Measurements from ENCODE around the gene NR1D1.

Gene NR1D1

DNA sequence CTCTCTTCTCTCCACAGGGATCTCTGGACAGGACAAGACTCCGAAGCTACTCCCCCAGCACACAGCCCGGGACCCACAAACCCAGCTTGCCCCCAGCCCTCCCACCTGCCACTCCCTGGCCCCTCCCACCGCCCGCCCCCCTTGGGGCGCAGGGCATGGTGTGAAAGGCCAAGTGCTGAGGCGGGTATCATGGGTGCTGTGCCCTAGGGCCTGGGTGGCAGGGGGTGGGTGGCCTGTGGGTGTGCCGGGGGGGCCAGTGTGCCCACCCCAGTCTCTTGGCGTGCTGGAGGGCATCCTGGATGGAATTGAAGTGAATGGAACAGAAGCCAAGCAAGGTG, 26.2 kb downstream of the NR1D1 start:
- no peak for DNase-seq

- no peak for DNase-seq
Measured at GRCh38 chr17:40073454-40074174, 26.8 kb downstream of the NR1D1 start.

DNA sequence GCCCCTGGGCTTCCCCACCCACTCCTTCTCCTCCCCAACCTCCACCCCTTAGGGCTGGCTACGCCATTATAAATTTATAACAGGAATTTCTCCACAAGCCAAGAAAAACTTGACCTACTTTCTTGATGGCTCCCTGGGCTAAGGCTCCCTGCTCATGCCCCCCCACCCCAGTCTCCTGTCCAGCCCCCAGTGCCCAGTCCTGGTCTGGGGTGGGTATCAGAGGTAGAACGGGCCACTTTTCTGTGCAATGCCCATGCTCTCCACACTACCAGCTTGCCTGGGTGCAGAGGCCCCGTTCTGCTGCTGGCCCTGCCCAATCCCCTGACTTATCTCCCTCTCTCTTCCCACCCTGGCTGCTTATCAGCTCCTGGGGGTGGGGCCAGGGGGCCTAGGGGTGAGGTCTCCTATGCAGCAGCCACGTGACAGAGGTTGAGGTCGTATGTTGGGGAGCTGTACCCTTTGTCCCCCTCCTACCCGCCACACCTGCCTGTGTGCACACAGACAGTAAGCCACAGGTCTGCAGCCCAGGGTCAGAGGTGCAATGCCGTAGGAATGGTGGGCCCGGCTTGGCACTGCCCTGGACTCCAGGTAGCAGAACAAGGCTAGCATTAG, 27.5 kb downstream of the NR1D1 start:
- DNase-seq: no peak

- peak; percentile 76 for DNase-seq
Measured at GRCh38 chr17:40072040-40072734, 28.2 kb downstream of the NR1D1 start.

DNA sequence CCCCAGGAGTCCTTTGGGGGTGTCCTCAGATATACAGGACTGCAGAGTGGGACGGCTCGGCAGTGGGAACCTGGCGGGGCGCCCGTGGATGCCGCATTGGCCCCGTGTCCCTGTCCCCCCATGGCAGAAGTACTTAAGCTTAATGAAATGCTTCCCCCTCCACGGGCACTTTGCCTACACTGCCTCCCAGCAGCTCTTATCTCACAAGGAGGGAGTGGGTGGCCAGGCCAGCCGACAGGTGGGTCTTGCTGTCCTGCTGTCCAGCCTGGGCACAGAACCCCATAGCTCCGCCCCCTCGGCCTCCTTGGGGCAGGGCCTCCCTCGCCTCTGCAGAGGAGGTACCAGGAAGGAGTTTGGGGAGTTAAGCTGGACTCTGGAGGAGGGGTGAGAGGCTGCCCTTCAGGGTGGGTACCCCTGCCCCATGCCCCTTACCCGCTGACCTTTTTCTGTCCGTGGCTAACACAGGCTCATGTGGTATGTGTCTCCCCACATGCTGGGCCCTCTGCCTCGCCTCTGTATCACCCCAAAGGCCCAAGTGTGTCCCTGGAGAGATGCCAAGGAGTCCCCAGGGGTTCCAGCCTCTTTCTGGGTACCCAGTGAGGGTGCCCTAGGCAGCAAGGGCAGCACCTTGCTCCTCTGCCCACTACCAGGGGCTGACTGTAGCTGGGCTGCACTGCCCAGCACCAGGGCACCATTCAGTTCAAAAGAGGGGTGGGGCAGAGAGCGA, 28.9 kb downstream of the NR1D1 start:
- no peak for DNase-seq

DNA sequence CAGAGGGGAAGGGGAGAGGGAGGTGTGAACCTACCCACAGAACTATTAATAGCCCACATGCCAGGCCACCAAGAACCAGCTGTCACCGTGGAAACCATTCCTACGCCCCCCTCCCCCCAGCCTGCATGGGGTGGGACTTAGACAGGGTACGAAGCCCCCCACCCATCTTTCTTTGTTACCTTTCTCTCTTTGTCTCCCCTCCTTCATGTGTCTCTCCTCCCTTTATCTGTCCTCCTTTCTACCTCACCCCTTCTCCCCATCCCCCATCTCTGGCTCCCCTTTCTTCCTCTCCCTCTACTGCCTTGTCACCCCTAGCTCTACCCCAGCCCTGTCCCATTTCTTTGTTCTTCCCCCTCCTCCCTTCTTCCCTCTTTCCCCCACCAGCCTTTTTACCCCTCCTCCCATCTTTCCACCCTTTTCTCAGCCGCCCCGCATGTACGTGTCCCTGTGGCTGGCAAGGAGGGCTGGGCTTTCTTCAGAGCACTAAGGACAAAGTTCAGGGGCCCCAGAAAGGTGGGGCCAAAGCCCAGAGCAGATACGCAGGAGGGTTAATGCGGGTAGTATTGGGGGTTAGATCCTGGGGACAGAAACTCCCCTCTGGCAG, 29.6 kb downstream of the NR1D1 start:
- peak; percentile 60 for DNase-seq

GRCh38 chr17:40069751-40070708, 30.4 kb downstream of the NR1D1 start:
- DNase-seq: peak; percentile 80

DNA sequence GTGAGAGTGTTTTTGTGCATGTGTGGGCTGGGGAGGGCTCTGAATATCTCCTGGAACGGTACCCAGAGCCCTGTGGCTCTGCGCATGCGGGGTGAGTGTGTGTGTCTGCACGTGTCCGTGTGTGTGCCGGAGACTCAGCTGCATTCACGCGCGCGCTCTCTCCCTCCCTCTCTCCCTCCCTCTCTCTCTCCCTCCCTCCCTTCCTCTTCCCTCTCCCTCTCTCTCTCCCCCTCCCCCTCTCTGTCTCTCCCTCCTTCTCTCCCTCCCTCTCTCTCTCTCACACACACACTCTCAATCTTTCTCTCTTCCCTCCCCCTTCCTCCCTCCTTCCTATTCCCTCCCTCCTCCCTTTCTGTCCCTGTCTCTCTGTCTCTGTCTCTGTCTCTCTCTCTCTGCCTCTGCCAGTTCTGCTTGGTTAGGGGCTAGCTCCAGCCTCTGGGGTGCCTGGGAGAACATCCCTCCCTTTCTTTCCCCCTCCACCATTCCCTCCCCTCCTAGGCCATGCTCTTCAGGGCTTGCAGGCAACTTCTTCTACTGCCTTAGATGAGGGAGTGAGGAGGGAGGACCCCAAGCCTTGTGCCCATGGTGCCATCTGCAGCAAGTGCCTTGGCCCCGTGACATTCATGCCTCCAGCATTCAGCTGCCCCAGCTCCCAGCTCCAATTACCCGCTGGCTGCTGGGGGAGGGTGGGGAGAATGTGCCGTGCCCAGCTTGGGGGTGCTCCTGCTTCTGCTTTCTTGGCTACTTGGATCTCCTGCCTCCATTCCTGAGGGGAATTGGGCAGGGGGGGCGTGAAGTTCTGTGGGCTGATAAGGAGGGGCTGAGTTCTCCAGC, 31.3 kb downstream of the NR1D1 start:
- peak; percentile 80 for DNase-seq

DNA sequence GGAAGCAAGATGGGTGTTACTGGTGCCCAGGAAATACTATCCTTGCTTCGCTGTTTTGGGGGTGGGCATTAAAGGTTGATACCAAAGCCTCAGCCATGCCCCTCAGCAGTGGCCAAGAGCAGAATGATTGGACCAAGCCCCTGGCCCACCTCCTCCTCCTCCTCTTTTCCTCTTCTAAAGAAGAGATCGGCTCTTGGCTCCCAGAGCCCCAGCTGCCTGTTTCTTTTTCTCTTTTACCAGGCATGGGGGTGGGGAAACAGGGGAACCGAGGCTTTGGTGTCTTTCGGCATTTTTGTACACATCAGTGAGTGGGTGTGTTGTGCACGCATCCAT, 31.8 kb downstream of the NR1D1 start:
- DNase-seq: no peak

- no peak for DNase-seq
Measured at GRCh38 chr17:40068129-40068581, 32.2 kb downstream of the NR1D1 start.

- DNase-seq: no peak
Measured at GRCh38 chr17:40067710-40068109, 32.7 kb downstream of the NR1D1 start.

- DNase-seq: no peak
Measured at GRCh38 chr17:40065769-40066510, 34.4 kb downstream of the NR1D1 start.

DNA sequence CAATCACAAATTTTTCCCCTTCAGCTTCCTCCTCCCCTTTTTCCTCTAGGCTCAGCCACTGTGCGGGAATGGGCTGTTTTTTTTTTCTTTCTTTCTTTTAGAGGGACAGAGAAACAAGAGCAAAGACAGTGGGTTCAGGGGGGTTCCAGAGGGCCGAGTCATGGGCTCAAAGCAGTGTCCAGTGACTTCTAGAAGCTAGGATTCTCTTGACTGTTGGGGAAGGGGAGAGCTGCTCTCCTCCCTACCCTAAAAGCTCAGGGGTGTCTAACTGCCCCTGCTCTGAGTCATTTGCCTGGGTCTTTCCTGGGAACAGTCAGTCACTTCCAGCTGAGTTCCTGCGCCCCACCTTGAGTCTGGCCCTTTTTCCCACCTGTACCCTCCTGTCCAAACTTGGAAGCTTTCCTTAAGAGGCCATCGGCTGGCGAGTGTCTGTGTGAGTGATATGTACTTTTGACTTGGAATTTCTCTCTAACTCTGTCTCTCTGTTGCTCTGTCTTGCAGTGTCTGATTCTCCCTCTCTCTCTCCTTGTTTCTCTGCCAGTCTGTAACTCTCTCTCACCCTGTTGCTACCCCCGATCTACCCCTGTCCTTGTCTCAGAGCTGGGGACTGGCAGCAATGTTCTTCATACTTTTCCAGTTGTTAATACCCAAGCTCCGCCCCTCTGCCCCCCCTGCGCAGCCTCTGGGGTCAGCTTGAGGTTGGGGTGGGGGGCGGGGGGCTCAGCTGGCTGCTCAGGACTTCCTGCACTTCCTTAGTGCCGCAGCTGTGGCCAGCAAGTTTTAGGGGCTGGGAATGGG, 35.2 kb downstream of the NR1D1 start:
- peak; percentile 15 for DNase-seq

- no peak for DNase-seq
Measured at GRCh38 chr17:40063901-40064531, 36.4 kb downstream of the NR1D1 start.

GRCh38 chr17:40063187-40063771, 37.1 kb downstream of the NR1D1 start:
- DNase-seq: no peak

GRCh38 chr17:40062329-40063186, 37.8 kb downstream of the NR1D1 start, which contains the start of gene THRA:
Gene THRA (plus strand): TSS chr17:40062965. CDS start chr17:40074489, 11,524 bp downstream.
- peak; percentile 32 for DNase-seq

DNA sequence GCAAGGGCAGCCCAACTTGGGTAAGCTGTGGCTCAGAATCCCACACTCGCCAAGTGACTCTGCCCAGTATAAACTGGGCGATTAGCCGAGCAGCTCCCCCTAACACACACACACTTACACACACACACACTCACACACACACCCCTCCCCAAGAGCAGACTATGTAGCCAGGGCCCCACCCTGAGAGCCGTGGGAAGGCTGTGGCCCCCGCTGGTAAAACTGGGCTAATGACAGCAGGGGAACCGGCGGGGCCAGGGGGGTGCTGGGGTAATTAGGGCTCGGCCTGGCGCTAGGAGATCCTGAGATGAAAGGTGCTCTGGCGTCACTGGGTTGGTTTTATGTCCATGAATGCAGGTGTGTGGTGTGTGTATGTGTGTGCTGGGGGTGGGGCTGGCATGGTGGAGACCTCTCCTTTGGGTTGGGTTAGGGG, 38.8 kb downstream of the NR1D1 start:
- no peak for DNase-seq
